NCI-H2196 (cell line): ENCODE data around the gene MUL1.

Source experiments
- DNase-seq: peaks from one replicate; lab custom pipeline; 2025; ENCODE audit not compliant: unreplicated experiment; lab: John Stamatoyannopoulos, UW

Gene MUL1

GRCh38 chr1:20486457-20487235, 21.3 kb downstream of the MUL1 start:
- peak; percentile 86 for DNase-seq

GRCh38 chr1:20485527-20486456, 22.2 kb downstream of the MUL1 start, which contains the start of gene CAMK2N1:
CAMK2N1 (minus strand) TSS chr1:20486210; CDS start chr1:20485379, 831 bp downstream.
- DNase-seq: peak; percentile 74

- DNase-seq: no peak
These were observed 23.2 kb downstream of the MUL1 start for GRCh38 chr1:20484519-20485462.

- peak; percentile 22 for DNase-seq
These were observed 24.0 kb downstream of the MUL1 start for GRCh38 chr1:20483833-20484518.

GRCh38 chr1:20483098-20483832, 24.7 kb downstream of the MUL1 start:
- no peak for DNase-seq

- DNase-seq: no peak
These were observed 26.1 kb downstream of the MUL1 start for GRCh38 chr1:20481643-20482498.

GRCh38 chr1:20480951-20481617, 26.9 kb downstream of the MUL1 start:
- no peak for DNase-seq

- DNase-seq: no peak
These were observed 27.6 kb downstream of the MUL1 start for GRCh38 chr1:20480243-20480944.

- no peak for DNase-seq
These were observed 28.1 kb downstream of the MUL1 start for GRCh38 chr1:20479840-20480239.

- no peak for DNase-seq
These were observed 29.8 kb downstream of the MUL1 start for GRCh38 chr1:20478057-20478635.

GRCh38 chr1:20477348-20478056, 30.4 kb downstream of the MUL1 start:
- DNase-seq: no peak

- peak; percentile 96 for DNase-seq
These were observed 31.5 kb downstream of the MUL1 start for GRCh38 chr1:20476265-20477038.

- no peak for DNase-seq
These were observed 33.0 kb downstream of the MUL1 start for GRCh38 chr1:20474996-20475395.

- DNase-seq: no peak
These were observed 33.5 kb downstream of the MUL1 start for GRCh38 chr1:20474333-20474975.

- no peak for DNase-seq
These were observed 34.1 kb downstream of the MUL1 start for GRCh38 chr1:20473894-20474293.
